HG03139 (cell line): ENCODE results near the gene ICOSLG.
A peak's percentile ranks its signal among the peaks of the same experiment; 100 is the strongest.
"Not testable (repeated sequence)": the region's sequence is repeated elsewhere in the genome, so short reads cannot be mapped to it uniquely, and the experiment has no call there.

Source experiments
- ATAC-seq: cut with Tn5 transposase; IDR thresholded peaks from one replicate; pipeline ENCODE4 v1.9.1; 2021; ENCODE audit not compliant: unreplicated experiment

Gene ICOSLG

GRCh38 chr21:44227614-44228013 is 13.1 kb downstream of the ICOSLG start:
- not testable (repeated sequence) for ATAC-seq

DNA sequence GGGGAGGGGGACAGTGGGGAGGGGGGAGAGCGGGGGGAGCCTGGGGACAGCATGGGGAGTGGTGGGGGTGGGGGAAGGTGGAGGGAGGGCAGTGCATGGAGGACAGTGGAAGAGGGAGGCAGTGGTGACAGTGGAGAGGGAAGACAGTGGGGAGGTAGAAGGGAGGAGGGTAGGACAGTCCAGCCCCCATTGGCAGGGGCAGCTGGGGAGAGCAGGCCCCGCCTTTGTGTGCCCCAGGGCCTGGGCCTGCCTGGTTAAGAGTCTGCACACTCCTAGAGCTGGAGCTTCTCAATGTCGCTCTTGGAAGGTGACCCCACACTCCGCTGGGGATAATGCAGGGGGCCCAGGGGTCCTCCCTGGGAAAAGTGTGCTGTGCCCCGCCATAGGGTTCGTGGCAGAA is 15.1 kb downstream of the ICOSLG start:
- not testable (repeated sequence) for ATAC-seq

DNA sequence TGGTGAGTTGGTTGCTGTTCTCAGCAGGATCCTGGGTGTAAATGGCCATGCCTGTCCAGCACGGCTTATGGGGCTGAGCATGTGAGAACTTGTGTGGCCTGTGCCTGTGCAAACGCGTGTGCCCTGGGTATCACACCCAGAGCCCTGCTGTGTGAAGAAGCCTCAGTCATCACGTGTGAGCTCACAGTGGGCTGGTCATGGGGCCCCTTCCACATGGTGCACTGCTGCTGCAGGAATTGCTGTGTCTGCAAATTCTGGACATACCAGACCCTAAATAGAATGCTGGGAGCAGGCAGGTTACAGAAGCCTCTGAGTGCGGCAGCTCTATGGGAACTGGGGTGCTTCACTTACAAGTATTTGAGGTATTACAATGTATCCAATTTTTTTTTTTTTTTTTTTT is 17.4 kb downstream of the ICOSLG start:
- ATAC-seq = not testable (repeated sequence)

GRCh38 chr21:44220674-44221073 is 20.1 kb downstream of the ICOSLG start:
- not testable (repeated sequence) for ATAC-seq

GRCh38 chr21:44218461-44218860 is 22.3 kb downstream of the ICOSLG start:
- not testable (repeated sequence) for ATAC-seq

DNA sequence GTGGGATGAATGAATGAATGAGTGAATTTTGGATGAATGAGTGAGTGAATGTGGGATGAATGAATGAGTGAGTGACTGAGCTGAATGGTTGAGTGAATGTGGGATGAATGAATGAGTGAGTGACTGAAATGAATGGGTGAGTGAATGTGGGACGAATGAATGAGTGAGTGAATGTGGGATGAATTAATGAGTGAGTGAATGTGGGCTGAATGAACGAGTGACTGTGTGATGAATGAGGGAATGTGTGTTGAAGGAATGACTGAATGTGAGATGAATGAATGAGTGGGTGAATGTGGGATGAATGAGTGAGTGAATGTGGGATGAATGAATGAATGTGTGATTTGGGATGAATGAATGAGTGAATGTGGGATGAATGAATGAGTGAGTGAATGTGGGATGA is 28.8 kb downstream of the ICOSLG start:
- ATAC-seq = not testable (repeated sequence)

DNA sequence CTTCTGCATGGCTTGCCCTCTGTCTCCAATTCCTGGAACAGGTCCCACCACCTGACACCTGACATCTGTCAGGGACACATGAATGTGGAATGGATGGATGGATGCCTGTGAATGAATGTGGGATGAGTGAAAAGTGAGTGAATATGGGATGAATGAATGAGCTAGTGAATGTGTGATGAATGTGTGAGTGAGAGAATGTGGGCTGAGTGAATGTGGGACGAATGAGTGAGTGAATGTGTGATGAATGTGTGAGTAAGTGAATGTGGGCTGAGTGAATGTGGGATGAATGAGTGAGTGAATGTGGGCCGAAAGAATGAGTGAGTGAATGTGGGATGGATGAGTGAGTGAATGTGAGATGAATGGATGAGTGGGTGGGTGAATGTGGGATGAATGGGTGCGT is 29.2 kb downstream of the ICOSLG start:
- ATAC-seq = not testable (repeated sequence)

DNA sequence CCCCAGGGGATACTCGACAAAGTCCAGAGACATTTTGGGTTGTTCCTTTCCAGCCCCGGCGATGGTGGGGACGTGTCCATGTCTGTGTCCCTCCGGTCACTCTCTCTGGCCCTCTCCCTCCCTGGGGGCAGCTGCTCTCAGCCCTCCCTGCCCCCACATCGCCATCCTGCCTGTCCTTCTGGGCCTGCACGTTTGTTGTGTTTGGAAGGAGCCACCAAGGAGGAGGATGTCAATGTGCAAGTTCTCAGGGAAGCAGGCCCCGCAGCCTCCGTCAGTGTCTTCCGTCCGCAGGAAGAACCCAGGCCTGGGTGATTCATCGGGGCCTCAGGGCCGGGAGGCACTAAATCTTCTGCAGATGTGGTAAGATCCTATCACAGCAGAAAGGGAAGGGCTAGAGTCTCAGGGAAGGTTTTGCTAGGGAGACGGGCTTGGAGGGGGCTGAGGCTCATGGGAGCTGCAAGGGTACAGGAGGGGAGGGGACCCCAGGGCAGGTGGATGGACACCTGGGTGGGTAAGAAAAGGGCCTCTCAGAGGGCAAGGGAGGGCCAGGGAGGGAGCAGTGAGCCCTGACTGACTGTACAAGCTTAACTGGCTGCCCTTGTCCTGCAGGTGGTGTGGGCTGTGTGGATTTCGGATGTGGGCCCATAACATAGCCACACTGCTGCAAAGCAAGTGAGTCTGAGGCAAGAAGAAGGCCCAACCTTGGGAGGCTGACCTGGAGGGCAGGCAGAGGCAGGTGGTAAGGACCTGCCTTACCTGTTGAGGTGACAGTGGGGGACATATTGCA is 32.7 kb downstream of the ICOSLG start:
- not testable (repeated sequence) for ATAC-seq

DNA sequence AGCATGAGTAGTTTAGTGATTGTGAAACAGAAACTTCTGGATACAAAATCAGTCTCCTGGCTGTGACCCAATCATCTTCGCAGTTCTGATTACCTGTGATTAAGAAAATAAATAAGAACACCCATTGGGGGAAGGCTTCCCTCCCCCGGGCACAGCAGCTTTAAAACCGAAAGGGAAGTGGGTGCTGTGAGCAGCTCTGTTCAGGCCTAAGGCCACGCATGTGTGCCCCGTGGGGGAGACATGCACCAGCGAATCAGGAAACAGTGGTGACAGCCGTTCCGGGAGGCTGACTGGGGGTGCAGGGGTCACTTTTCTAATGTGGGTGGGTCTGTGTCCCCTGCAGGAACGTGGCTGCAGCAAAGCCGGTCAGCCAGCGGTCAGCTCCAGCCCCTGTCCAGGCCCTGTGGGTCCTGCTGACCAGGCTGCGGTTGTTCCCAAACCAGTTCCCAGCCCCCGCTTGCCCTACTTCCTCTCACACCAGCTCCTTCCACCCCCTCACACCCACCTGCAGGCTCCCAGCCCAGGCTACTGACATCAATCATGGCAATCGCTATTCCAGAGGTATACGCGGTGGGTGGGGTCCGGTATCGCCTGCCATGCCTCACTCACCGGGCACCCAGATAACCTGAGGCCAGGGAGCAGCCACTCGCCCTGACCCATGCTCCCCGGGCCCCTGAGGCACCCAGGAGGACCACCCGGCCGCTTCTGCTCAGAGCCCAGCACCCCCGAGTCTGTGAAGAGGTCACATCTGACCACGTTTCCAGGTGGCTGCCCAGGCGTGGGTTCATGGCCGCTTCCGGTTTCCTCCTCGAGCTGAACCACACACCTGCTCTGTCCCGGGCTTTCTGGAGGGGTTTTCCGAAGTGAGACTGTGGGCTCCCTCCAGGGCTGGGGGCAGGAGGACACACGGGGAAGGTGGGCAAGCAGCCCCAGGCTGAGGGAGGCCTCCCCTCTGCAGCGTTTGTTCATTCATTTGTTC is 33.8 kb downstream of the ICOSLG start:
- ATAC-seq = peak; percentile 47

DNA sequence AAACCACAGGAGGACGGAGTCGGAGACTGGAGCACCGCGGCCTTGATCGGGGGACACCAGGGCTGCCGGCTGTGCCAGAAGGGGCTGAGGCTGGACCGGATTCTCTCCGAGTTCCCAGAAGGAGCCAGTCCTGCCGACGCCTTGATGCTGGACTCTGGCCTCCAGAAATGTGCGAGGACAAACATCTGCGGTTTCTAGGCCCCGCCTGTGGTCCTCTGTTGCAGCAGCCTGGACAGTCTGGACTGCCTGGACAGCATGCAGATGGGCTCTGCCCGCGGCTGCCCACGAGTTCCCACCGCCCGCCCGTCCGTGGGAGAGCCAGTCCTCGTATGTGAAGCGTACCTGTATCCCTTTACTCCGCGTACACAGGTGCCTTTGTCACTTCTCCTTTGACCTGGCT is 34.6 kb downstream of the ICOSLG start:
- not testable (repeated sequence) for ATAC-seq

- not testable (repeated sequence) for ATAC-seq
These were observed 38.0 kb downstream of the ICOSLG start for GRCh38 chr21:44202590-44203299.

DNA sequence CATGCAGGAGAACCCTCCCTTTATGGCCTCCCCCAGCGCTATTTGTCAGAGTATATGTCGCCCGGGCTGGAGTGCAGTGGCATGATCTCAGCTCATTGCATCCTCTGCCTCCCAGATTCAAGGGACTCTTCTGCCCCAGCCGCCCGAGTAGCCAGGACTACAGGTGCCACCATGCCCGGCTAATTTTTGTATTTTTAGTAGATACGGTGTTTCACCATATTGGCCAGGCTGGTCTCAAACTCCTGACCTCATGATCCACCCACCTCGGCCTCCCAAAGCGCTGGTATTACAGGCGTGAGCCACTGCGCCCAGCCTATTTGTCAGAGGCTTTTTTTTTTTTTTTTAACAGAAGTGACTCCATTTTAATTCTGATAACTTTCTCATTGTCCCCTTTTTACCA is 40.7 kb downstream of the ICOSLG start:
- not testable (repeated sequence) for ATAC-seq

DNA sequence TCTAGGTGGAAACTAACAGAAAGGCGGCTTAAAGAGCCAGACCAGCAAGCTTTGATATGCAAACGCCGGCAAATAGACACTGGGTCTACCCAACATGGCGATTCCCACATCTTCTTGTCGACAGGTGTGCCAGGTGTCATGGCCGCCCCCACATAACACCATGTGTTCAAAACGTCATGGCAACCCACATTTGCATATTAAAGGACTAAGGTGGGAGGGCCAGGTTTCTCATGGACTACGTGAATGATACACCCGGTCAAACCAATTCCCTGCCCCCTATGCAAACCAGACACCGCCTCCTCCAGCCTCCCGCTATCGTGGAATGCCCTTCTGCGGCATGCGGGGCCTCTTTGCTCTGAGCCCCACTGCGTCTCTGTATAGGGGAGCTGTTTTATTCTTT is 41.3 kb downstream of the ICOSLG start:
- ATAC-seq = no peak

GRCh38 chr21:44197156-44197516 is 43.6 kb downstream of the ICOSLG start:
- ATAC-seq = not testable (repeated sequence)

DNA sequence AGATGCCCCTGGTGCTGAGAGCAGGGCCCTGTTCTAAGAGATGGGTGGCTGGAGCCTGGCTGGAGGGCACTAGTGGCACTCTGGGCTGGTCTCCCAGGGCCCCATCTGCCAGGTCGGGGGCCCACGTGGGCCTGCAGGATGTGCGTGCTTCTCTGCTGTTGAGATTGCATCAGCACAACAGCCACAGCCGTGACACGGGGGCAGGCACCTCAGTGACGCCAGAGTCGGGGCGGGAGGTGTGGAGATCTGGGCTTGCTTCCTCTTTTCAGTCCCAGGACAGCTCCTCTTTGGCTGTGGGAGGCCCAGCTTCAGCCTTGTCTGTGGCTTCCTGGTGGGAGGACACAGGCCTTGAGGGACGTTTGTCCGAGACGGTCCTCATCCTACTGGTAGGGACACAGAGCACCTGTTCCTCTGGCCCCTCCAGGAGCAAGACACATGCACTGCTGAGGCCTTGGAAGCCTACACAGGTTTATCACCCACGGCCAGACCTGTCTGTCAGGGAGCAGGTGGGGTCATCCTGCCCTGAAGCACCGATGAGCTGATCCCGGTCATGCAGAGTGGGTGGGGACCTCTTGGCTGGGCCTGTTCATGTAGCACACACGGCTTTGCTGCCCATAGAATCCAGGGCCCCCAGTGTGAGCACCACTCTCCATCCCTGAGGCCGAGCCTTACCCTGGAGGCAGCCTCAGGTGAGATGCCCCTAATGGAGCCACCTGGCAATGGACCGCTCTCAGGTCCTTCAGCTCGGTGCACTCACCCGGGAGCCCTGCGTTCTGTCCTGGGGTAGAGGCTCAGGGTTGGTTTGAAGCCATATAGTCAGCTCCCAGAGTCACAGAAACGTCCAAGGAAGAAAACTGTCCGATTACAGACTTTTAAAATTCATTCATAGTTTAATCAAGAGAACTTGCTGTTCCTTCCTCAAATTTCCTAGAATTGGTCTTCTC is 44.3 kb downstream of the ICOSLG start:
- not testable (repeated sequence) for ATAC-seq

- not testable (repeated sequence) for ATAC-seq
These were observed 45.9 kb downstream of the ICOSLG start for GRCh38 chr21:44194888-44195287.

DNA sequence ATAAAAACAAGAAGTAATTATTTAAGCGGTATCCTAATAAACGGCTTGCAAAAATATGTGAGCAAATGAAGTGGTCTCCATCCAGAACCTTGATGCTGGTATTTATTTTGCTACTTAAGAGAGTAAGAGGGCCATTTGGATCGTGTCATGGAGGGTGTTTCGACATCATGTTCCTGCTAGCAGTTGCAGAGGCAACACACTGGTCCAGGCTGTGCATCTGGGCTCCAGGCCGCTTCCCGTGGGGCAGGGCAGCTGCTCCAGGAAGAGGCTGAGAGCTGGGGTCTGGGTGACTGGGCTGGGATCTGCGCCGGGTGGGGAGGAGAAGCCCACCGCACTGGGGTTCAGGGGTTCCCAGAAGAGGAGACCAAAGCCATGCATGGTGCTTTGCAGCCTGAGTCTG is 46.3 kb downstream of the ICOSLG start:
- not testable (repeated sequence) for ATAC-seq

DNA sequence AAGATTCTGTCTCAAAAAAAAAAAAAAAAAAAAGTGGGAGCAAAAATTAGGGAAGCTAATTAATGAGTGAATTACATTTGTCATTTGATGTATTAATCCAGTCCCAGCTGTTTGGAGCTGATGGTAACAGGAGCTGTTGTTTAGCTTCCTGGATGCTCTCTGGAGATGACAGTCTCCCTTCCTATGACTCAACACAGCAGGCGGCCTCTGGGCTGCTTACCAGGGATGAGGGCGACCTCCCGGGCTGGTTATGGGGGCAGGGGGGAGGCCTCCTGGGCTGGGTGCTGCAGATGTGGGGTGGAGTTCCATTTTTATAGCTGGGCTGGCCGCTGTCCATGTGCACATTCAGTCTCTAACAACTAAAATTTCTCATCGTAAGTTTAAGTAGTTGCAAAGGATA is 47.6 kb downstream of the ICOSLG start:
- ATAC-seq = not testable (repeated sequence)

DNA sequence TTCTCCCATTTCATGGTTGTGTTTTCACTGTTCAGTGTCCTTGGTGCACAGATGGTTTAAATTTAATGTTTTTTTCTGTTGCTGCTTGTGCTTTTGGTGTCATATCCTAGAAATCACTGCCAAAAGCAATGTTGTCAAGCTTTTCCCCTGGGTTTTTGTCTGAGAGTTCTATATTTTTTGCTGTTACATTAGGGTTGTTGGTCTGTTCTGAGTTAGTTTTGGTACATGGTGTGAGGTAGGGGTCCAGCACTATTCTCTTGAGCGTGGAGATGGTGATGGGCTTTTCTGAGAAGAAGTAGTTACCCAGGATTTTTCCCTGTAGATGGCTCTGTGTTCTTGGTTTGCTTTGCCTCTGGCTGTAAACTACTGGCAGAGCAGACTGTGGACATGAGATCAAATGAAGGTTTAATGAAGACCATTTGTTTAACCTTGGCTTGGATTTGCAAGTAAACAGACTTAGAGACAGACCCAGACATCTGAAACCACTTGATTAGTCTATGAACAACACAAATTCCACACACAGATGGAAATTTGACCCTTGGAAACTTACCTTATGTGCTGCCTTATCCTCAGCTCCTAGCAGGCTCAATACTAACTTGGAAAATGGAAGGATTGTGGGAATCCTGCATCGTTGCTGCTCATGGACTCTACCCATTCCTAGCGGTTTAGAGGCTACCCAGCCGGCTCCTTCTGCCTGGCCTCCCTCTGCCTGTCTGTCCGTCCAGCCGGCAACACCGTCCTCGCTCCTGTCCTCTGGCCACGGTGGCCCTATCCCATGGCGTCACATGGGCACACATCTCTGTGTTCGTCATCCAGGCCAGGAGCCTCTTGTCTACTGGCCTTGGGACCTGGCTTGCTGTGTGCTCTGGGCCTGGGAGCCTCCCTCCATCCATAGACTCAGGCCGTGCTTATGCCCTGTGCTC is 50.1 kb downstream of the ICOSLG start:
- ATAC-seq = not testable (repeated sequence)
